Measurements from ENCODE around the gene PPEF1.
"Not testable (repeated sequence)": the region's sequence is repeated elsewhere in the genome, so short reads cannot be mapped to it uniquely, and the experiment has no call there.

PPEF1 gene

DNA sequence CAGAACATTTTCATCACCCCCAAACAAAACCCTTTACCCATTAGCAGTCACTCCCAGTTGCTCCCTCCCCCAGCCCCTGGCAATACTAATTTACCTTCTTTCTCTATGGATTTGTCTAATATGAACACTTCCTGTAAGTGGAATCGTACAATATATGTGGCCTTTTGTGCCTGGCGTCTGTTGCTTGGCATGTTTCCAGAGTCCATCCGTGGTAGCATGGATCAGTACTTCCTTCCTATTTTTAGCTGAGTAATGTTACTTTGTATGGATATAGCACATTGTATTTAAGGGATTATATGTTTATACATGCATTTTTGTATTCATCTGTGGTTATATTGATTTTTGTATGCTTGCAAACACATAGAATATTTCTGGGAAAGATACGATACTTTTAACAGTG lies 48.2 kb downstream of the PPEF1 start:
- Histone ChIP-seq H3K27ac (no peak overlapping the region), H3K4me1 (no peaks in the 10 kb centered on the region), H3K9me3 (ENCODE audit: control insufficient read depth, low read length) (no peaks in the 10 kb centered on the region), H3K4me3 (ENCODE audit: low read depth, low read length) (no peak overlapping the region), H3K9ac (no peak overlapping the region), H3K36me3 (ENCODE audit: control insufficient read depth, insufficient read depth, low read length) (no peaks in the 10 kb centered on the region), H2AFZ (no peak overlapping the region), H3K79me2 (no peaks in the 10 kb centered on the region), H3K27me3 (ENCODE audit: control insufficient read depth, insufficient read depth, low read length) (no peaks in the 10 kb centered on the region), H3K4me2 (ENCODE audit: low read length) (no peak overlapping the region)
- TF ChIP-seq, protein P1, sequence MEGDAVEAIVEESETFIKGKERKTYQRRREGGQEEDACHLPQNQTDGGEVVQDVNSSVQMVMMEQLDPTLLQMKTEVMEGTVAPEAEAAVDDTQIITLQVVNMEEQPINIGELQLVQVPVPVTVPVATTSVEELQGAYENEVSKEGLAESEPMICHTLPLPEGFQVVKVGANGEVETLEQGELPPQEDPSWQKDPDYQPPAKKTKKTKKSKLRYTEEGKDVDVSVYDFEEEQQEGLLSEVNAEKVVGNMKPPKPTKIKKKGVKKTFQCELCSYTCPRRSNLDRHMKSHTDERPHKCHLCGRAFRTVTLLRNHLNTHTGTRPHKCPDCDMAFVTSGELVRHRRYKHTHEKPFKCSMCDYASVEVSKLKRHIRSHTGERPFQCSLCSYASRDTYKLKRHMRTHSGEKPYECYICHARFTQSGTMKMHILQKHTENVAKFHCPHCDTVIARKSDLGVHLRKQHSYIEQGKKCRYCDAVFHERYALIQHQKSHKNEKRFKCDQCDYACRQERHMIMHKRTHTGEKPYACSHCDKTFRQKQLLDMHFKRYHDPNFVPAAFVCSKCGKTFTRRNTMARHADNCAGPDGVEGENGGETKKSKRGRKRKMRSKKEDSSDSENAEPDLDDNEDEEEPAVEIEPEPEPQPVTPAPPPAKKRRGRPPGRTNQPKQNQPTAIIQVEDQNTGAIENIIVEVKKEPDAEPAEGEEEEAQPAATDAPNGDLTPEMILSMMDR (IDR thresholded peaks at IDR 0.05): no peak

DNA sequence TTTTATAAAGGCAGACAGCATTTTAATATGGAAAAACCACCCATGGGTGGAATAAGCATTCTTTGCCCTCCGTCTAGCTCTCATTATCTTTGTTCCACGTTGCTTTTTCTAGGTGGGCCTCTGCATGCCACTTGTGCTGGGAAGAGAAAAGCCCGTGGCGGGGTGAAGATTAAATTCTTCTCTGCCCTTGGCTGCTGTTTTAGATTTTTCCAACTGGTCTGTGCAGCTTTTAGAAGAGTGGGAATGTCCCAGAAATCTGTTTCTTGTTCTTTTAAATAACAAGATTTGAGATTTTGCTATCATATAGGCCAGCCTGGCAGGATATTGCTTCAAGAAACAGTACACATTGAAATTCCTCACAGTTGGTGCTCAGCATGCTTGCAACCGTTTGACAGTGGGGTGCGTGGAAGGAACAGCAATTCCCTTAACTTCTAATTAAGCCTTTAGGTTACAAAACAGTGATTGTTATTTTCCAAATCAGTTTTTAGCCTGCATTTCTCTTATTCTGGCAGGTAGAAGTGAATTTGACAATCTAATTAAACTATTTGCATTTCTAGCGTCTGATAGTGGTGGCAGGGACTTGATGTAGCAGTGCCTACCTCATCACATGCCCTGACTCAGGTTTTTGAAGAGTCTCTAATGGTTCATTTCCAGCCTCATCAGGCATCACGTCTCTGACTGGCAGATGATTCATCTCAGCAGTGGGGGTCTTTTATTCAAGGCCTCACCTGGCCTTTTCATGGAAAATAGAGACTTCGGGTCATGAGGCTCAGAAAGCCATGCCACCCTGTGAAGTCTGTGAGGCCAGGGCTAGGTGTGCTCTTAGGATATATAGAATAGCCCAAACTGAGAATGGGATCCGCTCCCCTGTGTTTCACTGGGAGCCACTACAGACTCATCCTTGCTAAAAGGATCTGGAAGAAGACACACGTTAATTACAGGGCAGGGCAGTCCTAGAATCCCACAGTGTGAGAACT lies 50.8 kb downstream of the PPEF1 start:
- Histone ChIP-seq H3K4me3 (ENCODE audit: low read depth, low read length) (no peak overlapping the region), H3K4me2 (ENCODE audit: low read length) (no peak overlapping the region), H3K79me2 (no peaks in the 10 kb centered on the region), H3K9ac (no peak overlapping the region), H3K27me3 (ENCODE audit: control insufficient read depth, insufficient read depth, low read length) (no peaks in the 10 kb centered on the region), H3K4me1 (no peaks in the 10 kb centered on the region), H3K9me3 (ENCODE audit: control insufficient read depth, low read length) (no peaks in the 10 kb centered on the region), H2AFZ (no peak overlapping the region), H3K36me3 (ENCODE audit: control insufficient read depth, insufficient read depth, low read length) (no peaks in the 10 kb centered on the region), H3K27ac (no peak overlapping the region)
- TF ChIP-seq, protein P1 (IDR thresholded peaks at IDR 0.05): no peak

DNA sequence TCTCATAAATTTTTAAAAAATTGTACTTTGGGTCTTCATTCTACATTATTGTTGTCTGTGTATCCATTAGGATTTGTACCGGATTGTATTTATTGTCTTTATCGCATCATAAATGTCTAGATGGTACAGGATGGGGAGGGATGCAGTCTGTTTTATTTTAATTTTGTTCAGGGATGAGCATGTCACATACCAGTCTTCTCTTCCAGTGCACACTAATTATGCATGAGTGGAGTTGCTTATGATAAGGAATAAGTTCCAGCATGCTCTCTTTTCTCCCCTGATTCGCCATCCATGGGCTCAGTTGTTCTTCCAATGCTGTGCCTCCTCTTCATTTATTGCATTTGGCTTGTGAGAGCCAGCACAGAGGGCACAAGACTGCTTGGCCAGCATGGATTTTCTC lies 54.3 kb downstream of the PPEF1 start:
- TF ChIP-seq, protein P1 (IDR thresholded peaks at IDR 0.05): no peak
- no peak overlapping the region for H3K4me3 ChIP-seq (ENCODE audit: low read depth, low read length)
- H3K4me2 ChIP-seq (ENCODE audit: low read length): no peak overlapping the region
- no peak overlapping the region for H3K27ac ChIP-seq
- no peak overlapping the region for H3K9ac ChIP-seq
- no peaks in the 10 kb centered on the region for H3K9me3 ChIP-seq (ENCODE audit: control insufficient read depth, low read length)
- H3K79me2 ChIP-seq: no peaks in the 10 kb centered on the region
- H3K36me3 ChIP-seq (ENCODE audit: control insufficient read depth, insufficient read depth, low read length): no peaks in the 10 kb centered on the region
- H3K4me1 ChIP-seq: no peaks in the 10 kb centered on the region
- H3K27me3 ChIP-seq (ENCODE audit: control insufficient read depth, insufficient read depth, low read length): no peaks in the 10 kb centered on the region
- no peak overlapping the region for H2AFZ ChIP-seq

DNA sequence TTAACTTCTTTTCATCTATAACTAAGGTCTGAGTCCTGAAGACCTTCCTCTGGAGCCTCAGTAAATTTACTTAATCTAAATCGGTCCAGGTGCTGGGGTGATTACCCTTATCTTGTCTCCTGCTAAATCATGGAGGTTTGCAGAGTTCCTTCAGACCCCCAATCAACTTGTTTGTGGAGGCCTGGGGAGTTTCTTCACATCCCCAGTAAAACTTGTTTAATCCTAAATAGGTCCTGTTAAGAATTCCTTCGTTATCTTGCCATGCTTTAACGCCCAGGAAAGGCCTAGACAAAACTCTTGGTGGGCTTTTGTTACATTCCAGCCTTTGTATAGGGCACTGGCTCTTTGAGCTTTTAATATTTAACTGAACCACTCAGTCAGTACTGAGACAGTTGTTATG lies 55.7 kb downstream of the PPEF1 start:
- not testable (repeated sequence) for H3K4me3 ChIP-seq (ENCODE audit: low read depth, low read length); H3K4me2 ChIP-seq (ENCODE audit: low read length); H3K27me3 ChIP-seq (ENCODE audit: control insufficient read depth, insufficient read depth, low read length); H2AFZ ChIP-seq; H3K36me3 ChIP-seq (ENCODE audit: control insufficient read depth, insufficient read depth, low read length); H3K9me3 ChIP-seq (ENCODE audit: control insufficient read depth, low read length); H3K9ac ChIP-seq; H3K27ac ChIP-seq; H3K4me1 ChIP-seq; H3K79me2 ChIP-seq

DNA sequence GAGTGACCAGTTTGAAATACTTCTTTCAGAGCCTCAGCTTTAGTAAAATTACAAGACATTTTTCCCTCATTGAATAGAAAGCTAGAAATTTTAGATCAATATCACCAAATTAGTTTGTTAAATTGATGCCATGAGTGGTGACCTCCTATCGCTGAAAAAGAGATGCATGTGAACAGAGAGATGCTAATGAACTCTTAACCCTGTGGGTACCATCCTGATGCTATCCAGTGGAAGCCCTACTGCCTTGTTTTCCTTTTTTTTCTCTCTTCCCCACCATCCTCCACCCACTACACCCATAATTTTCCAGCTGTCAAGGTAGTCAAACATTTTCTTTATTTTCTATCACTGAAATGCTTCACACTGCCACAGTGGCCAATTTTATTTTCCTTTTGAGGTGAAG lies 61.9 kb downstream of the PPEF1 start:
- no peak overlapping the region for H3K9ac ChIP-seq
- no peaks in the 10 kb centered on the region for H3K27me3 ChIP-seq (ENCODE audit: control insufficient read depth, insufficient read depth, low read length)
- H3K36me3 ChIP-seq (ENCODE audit: control insufficient read depth, insufficient read depth, low read length): no peaks in the 10 kb centered on the region
- no peak overlapping the region for H3K27ac ChIP-seq
- no peak overlapping the region for H3K4me3 ChIP-seq (ENCODE audit: low read depth, low read length)
- H3K9me3 ChIP-seq (ENCODE audit: control insufficient read depth, low read length): no peaks in the 10 kb centered on the region
- no peak overlapping the region for H3K4me2 ChIP-seq (ENCODE audit: low read length)
- no peaks in the 10 kb centered on the region for H3K4me1 ChIP-seq
- H2AFZ ChIP-seq: no peak overlapping the region
- TF ChIP-seq, protein P1 (IDR thresholded peaks at IDR 0.05): no peak
- H3K79me2 ChIP-seq: no peaks in the 10 kb centered on the region

Data from parathyroid adenoma (tissue), 2 donors.